OCI-LY3 (cell line): Measurements from ENCODE around the gene CCDC177.

Experiments used
- EZH2phosphoT487 ChIP-seq: fragments of 200-600 bp; shearing (Covaris generic); IDR thresholded peaks from 2 replicates; pipeline ENCODE4 v1.6.1; 2018; ENCODE audit warnings: antibody characterized with exemption, mixed run types, low read depth
- TF ChIP-seq, protein P1 (sequence below): fragments of 200-600, 300-600 bp; sonication (generic); IDR thresholded peaks from 2 replicates; pipeline ENCODE4 v1.5.1; 2014; ENCODE audit warnings: antibody characterized with exemption, low read length, low read depth

DNA sequence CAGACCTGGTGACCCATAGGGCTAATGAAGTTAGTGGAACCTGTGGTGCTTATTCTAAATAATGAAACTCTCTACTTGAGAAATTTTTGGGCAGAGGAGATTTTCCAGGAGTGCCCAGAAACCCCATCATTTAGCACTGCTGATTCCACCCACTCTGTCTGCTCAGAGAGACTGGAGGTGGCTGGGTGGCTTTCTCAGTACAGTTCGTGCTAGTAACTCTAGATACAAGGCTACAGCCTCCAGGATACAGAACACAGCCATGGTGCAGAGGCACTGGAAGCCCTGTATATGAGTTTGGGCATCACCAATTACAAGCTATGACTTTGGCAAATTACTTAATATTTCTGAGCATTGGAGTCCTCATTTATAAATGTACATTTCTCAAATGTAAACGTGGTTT, 32.4 kb downstream of the CCDC177 start:
- no peak for TF ChIP-seq EZH2phosphoT487
- TF ChIP-seq, protein P1, sequence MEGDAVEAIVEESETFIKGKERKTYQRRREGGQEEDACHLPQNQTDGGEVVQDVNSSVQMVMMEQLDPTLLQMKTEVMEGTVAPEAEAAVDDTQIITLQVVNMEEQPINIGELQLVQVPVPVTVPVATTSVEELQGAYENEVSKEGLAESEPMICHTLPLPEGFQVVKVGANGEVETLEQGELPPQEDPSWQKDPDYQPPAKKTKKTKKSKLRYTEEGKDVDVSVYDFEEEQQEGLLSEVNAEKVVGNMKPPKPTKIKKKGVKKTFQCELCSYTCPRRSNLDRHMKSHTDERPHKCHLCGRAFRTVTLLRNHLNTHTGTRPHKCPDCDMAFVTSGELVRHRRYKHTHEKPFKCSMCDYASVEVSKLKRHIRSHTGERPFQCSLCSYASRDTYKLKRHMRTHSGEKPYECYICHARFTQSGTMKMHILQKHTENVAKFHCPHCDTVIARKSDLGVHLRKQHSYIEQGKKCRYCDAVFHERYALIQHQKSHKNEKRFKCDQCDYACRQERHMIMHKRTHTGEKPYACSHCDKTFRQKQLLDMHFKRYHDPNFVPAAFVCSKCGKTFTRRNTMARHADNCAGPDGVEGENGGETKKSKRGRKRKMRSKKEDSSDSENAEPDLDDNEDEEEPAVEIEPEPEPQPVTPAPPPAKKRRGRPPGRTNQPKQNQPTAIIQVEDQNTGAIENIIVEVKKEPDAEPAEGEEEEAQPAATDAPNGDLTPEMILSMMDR, result no peak
